Activated CD4-positive, alpha-beta T cell treated with anti-CD3 and anti-CD28 coated beads for 4 hours (primary cell): ENCODE data around the gene L3HYPDH.
"Not testable (repeated sequence)": the region's sequence is repeated elsewhere in the genome, so short reads cannot be mapped to it uniquely, and the experiment has no call there.

Experiments used
- DNase-seq, 2 donors: peaks; one replicate each; pipeline ENCODE4 v3.0.0-alpha.2; 2020

The L3HYPDH gene

GRCh38 chr14:59475709-59476108 lies 8.5 kb downstream of the L3HYPDH start:
- no peak for DNase-seq

GRCh38 chr14:59474172-59474571 lies 10.0 kb downstream of the L3HYPDH start:
- DNase-seq = no peak

- DNase-seq = peak; percentile 33 to 35
These were observed 18.7 kb downstream of the L3HYPDH start, which contains the start of gene GPR135 for GRCh38 chr14:59465316-59466135. TSS of gene GPR135 (minus strand) at chr14:59465380. CDS start at chr14:59465226, 154 bp downstream.

GRCh38 chr14:59464486-59465315 lies 19.5 kb downstream of the L3HYPDH start:
- peak; percentile 38 to 40 for DNase-seq

GRCh38 chr14:59463787-59464485 lies 20.3 kb downstream of the L3HYPDH start:
- peak in 1 of 2 donors; percentile 13 for DNase-seq

- DNase-seq = no peak
These were observed 22.3 kb downstream of the L3HYPDH start for GRCh38 chr14:59461891-59462290.

- no peak for DNase-seq
These were observed 23.8 kb downstream of the L3HYPDH start for GRCh38 chr14:59460378-59460777.

- no peak for DNase-seq
These were observed 25.7 kb downstream of the L3HYPDH start for GRCh38 chr14:59458486-59458885.

GRCh38 chr14:59455411-59455810 lies 28.8 kb downstream of the L3HYPDH start:
- no peak for DNase-seq

GRCh38 chr14:59454139-59454538 lies 30.1 kb downstream of the L3HYPDH start:
- no peak for DNase-seq

GRCh38 chr14:59451849-59452248 lies 32.4 kb downstream of the L3HYPDH start:
- no peak for DNase-seq

GRCh38 chr14:59450716-59451115 lies 33.5 kb downstream of the L3HYPDH start:
- no peak for DNase-seq

- DNase-seq = not testable (repeated sequence)
These were observed 35.5 kb downstream of the L3HYPDH start for GRCh38 chr14:59448673-59449072.

GRCh38 chr14:59439256-59439965 lies 44.8 kb downstream of the L3HYPDH start:
- no peak for DNase-seq

GRCh38 chr14:59438195-59438647 lies 46.0 kb downstream of the L3HYPDH start:
- no peak for DNase-seq

GRCh38 chr14:59435987-59436386 lies 48.2 kb downstream of the L3HYPDH start:
- DNase-seq = no peak

GRCh38 chr14:59435101-59435500 lies 49.1 kb downstream of the L3HYPDH start:
- no peak for DNase-seq

- no peak for DNase-seq
These were observed 54.4 kb downstream of the L3HYPDH start for GRCh38 chr14:59429790-59430189.

- DNase-seq = no peak
These were observed 55.6 kb downstream of the L3HYPDH start for GRCh38 chr14:59428581-59429012.

GRCh38 chr14:59427653-59428580 lies 56.3 kb downstream of the L3HYPDH start:
- no peak for DNase-seq

- no peak for DNase-seq
These were observed 58.8 kb downstream of the L3HYPDH start for GRCh38 chr14:59425322-59425935.
